Activated T-helper 2 cell treated with anti-CD3 and anti-CD28 coated beads, Interferon-gamma antibody, Interleukin-2, Interleukin-4, amounts not matched to agents 10 μg/mL and 5 μg/mL and 100 μg/mL, durations not matched to agents 14 hours and 24 hours and 36 hours (primary cell): ENCODE results near the gene STK11IP. TPM values are rescaled to one million over a fixed set of nuclear protein-coding genes. Genes with fewer than 3 reads are reported as not detected.
"Not testable (repeated sequence)": the region's sequence is repeated elsewhere in the genome, so short reads cannot be mapped to it uniquely, and the experiment has no call there.

Experiments
- DNase-seq: peaks from one replicate; pipeline ENCODE4 v3.0.0; 2021; ENCODE audit warnings: low spot score
- H3K27ac Mint-ChIP-seq: one replicate; pipeline ENCODE4 v1.8.0; 2021; ENCODE audit warnings: mixed read lengths
- H3K27me3 Mint-ChIP-seq: one replicate; pipeline ENCODE4 v1.8.0; 2021; ENCODE audit warnings: low read depth, mixed read lengths
- H3K36me3 Mint-ChIP-seq: one replicate; pipeline ENCODE4 v1.8.0; 2021; ENCODE audit warnings: low read depth, mixed read lengths
- H3K4me1 Mint-ChIP-seq: one replicate; pipeline ENCODE4 v1.8.0; 2021; ENCODE audit warnings: low read depth, mixed read lengths
- H3K4me3 Mint-ChIP-seq: one replicate; pipeline ENCODE4 v1.8.0; 2021; ENCODE audit warnings: low read depth, mild to moderate bottlenecking, moderate library complexity, mixed read lengths
- H3K9me3 Mint-ChIP-seq: one replicate; pipeline ENCODE4 v1.8.0; 2021; ENCODE audit warnings: mixed read lengths
- intact Hi-C: fragments of 100-400 bp; cut with micrococcal nuclease; formaldehyde crosslinking; loops from one replicate; pipeline ENCODE4 v1.15.1; 2023
- total RNA-seq: library from RNA; stranded (reverse); gene quantifications from 2 replicates; pipeline ENCODE4 v1.2.3, GENCODE V29; 2022

STK11IP gene
- total RNA-seq, 1 donor from 2014 or later, result 32.5 TPM

- DNase-seq, H3K9me3 Mint-ChIP-seq, intact Hi-C loops, H3K4me1 Mint-ChIP-seq, H3K4me3 Mint-ChIP-seq, H3K36me3 Mint-ChIP-seq, H3K27ac Mint-ChIP-seq: not testable (repeated sequence)
- H3K27me3 Mint-ChIP-seq, result peaks cover 15% of the 10 kb centered on the region
These were observed 54.0 kb downstream of the STK11IP start for GRCh38 chr2:219651656-219652055.

GRCh38 chr2:219656526-219656925 is 58.9 kb downstream of the STK11IP start:
- Mint-ChIP-seq H3K4me3 (no peak overlapping the region), H3K27ac (no peak overlapping the region), H3K36me3 (no peaks in the 10 kb centered on the region), H3K9me3 (no peaks in the 10 kb centered on the region), H3K27me3 (peaks cover 22% of the 10 kb centered on the region), H3K4me1 (peaks cover 1% of the 10 kb centered on the region)
- intact Hi-C loops, result no loop called here
- no peak for DNase-seq

- peaks cover 1% of the 10 kb centered on the region for H3K4me1 Mint-ChIP-seq
- no peaks in the 10 kb centered on the region for H3K9me3 Mint-ChIP-seq
- no peaks in the 10 kb centered on the region for H3K36me3 Mint-ChIP-seq
- intact Hi-C loops, result no loop called here
- no peak overlapping the region for H3K4me3 Mint-ChIP-seq
- no peak for DNase-seq
- peaks cover 23% of the 10 kb centered on the region for H3K27me3 Mint-ChIP-seq
- no peak overlapping the region for H3K27ac Mint-ChIP-seq
These were observed 60.7 kb downstream of the STK11IP start for GRCh38 chr2:219658196-219658846.

- Mint-ChIP-seq H3K4me1 (peaks cover 1% of the 10 kb centered on the region), H3K27me3 (peaks cover 23% of the 10 kb centered on the region), H3K9me3 (no peaks in the 10 kb centered on the region), H3K4me3 (no peak overlapping the region), H3K27ac (no peak overlapping the region), H3K36me3 (no peaks in the 10 kb centered on the region)
- intact Hi-C loops, result no loop called here
- DNase-seq, result no peak
These were observed 61.2 kb downstream of the STK11IP start for GRCh38 chr2:219658874-219659273.

GRCh38 chr2:219661197-219661954 is 63.7 kb downstream of the STK11IP start:
- H3K9me3 Mint-ChIP-seq, result no peaks in the 10 kb centered on the region
- peaks cover 1% of the 10 kb centered on the region for H3K4me1 Mint-ChIP-seq
- H3K36me3 Mint-ChIP-seq, result no peaks in the 10 kb centered on the region
- H3K27me3 Mint-ChIP-seq, result peaks cover 16% of the 10 kb centered on the region
- no peak for DNase-seq
- H3K4me3 Mint-ChIP-seq, result no peak overlapping the region
- no peak overlapping the region for H3K27ac Mint-ChIP-seq
- intact Hi-C loops, result no loop called here

- H3K36me3 Mint-ChIP-seq, result no peaks in the 10 kb centered on the region
- H3K27me3 Mint-ChIP-seq, result peaks cover 14% of the 10 kb centered on the region
These were observed 64.3 kb downstream of the STK11IP start for GRCh38 chr2:219661955-219662395.

GRCh38 chr2:219662566-219662965 is 64.9 kb downstream of the STK11IP start:
- no peaks in the 10 kb centered on the region for H3K4me1 Mint-ChIP-seq
- H3K36me3 Mint-ChIP-seq, result no peaks in the 10 kb centered on the region
- H3K4me3 Mint-ChIP-seq, result no peak overlapping the region
- no peak for DNase-seq
- H3K27ac Mint-ChIP-seq, result no peak overlapping the region
- no peaks in the 10 kb centered on the region for H3K9me3 Mint-ChIP-seq
- peaks cover 11% of the 10 kb centered on the region for H3K27me3 Mint-ChIP-seq
- intact Hi-C loops, result no loop called here

More at GRCh38 chr2:219661955-219662395, 64.3 kb downstream of the STK11IP start:
- no peak overlapping the region for H3K27ac Mint-ChIP-seq
- H3K9me3 Mint-ChIP-seq, result no peaks in the 10 kb centered on the region
- H3K4me1 Mint-ChIP-seq, result no peaks in the 10 kb centered on the region
- intact Hi-C loops, result no loop called here
- H3K4me3 Mint-ChIP-seq, result no peak overlapping the region
- no peak for DNase-seq

- no peak overlapping the region for H3K4me3 Mint-ChIP-seq
- H3K27me3 Mint-ChIP-seq, result peaks cover 8% of the 10 kb centered on the region
- H3K9me3 Mint-ChIP-seq, result no peaks in the 10 kb centered on the region
- no peaks in the 10 kb centered on the region for H3K36me3 Mint-ChIP-seq
- H3K27ac Mint-ChIP-seq, result no peak overlapping the region
- no peaks in the 10 kb centered on the region for H3K4me1 Mint-ChIP-seq
- intact Hi-C loops, result no loop called here
- DNase-seq, result no peak
These were observed 65.6 kb downstream of the STK11IP start for GRCh38 chr2:219663116-219663762.

- H3K27me3 Mint-ChIP-seq, result peaks cover 8% of the 10 kb centered on the region
These were observed 66.4 kb downstream of the STK11IP start for GRCh38 chr2:219664041-219664440.

GRCh38 chr2:219664944-219665343 is 67.3 kb downstream of the STK11IP start:
- no peaks in the 10 kb centered on the region for H3K36me3 Mint-ChIP-seq
- peaks cover 11% of the 10 kb centered on the region for H3K27me3 Mint-ChIP-seq
- no peak overlapping the region for H3K27ac Mint-ChIP-seq
- no peaks in the 10 kb centered on the region for H3K4me1 Mint-ChIP-seq
- no peaks in the 10 kb centered on the region for H3K9me3 Mint-ChIP-seq
- no peak overlapping the region for H3K4me3 Mint-ChIP-seq
- no peak for DNase-seq
- intact Hi-C loops, result no loop called here

More at GRCh38 chr2:219664041-219664440, 66.4 kb downstream of the STK11IP start:
- intact Hi-C loops, result no loop called here
- H3K4me3 Mint-ChIP-seq, result no peak overlapping the region
- no peaks in the 10 kb centered on the region for H3K9me3 Mint-ChIP-seq
- H3K36me3 Mint-ChIP-seq, result no peaks in the 10 kb centered on the region
- H3K4me1 Mint-ChIP-seq, result no peaks in the 10 kb centered on the region
- DNase-seq, result no peak
- no peak overlapping the region for H3K27ac Mint-ChIP-seq

GRCh38 chr2:219665926-219666325 is 68.3 kb downstream of the STK11IP start:
- intact Hi-C loops, result no loop called here
- Mint-ChIP-seq H3K9me3 (no peaks in the 10 kb centered on the region), H3K4me3 (no peak overlapping the region), H3K27ac (no peak overlapping the region), H3K36me3 (no peaks in the 10 kb centered on the region), H3K4me1 (no peaks in the 10 kb centered on the region), H3K27me3 (peaks cover 7% of the 10 kb centered on the region)
- DNase-seq, result no peak
